ENCODE data around the gene EPHB1.

- no peak for TF ChIP-seq EZH2 (IDR thresholded peaks at IDR 0.05; ENCODE audit: borderline replicate concordance, low read depth, low read length, poor library complexity, severe bottlenecking)
- no peak for TF ChIP-seq CTCF (conservative IDR thresholded peaks at IDR 0.05; ENCODE audit: low read depth, low read length)
These were observed 43.2 kb upstream of the EPHB1 start for GRCh38 chr3:134751831-134752230.

Data from A673 (cell line).